ENCODE data around the gene SYNDIG1.

SYNDIG1 gene

GRCh38 chr20:24651171-24651975 is 181.9 kb downstream of the SYNDIG1 start:
- DNase-seq (no peak), ATAC-seq (replicated peaks) (no peak)
- Mint-ChIP-seq H3K36me3 (no peaks in the 10 kb centered on the region), H3K27ac (no peak overlapping the region), H3K4me1 (peaks cover 17 to 20% of the 10 kb centered on the region in 2 donors), H3K9me3 (no peaks in the 10 kb centered on the region), H3K4me3 (no peak overlapping the region), H3K27me3 (peaks cover 8 to 9% of the 10 kb centered on the region in 2 donors)

- no peak overlapping the region for H3K27ac Mint-ChIP-seq
- DNase-seq = no peak
- H3K4me1 Mint-ChIP-seq = peaks cover 16 to 17% of the 10 kb centered on the region in 2 donors
- ATAC-seq (replicated peaks) = no peak
- no peaks in the 10 kb centered on the region for H3K36me3 Mint-ChIP-seq
- no peak overlapping the region for H3K4me3 Mint-ChIP-seq
- peaks cover 4% of the 10 kb centered on the region in 2 donors for H3K27me3 Mint-ChIP-seq
- H3K9me3 Mint-ChIP-seq = no peaks in the 10 kb centered on the region
Observed at GRCh38 chr20:24651976-24652345, 182.5 kb downstream of the SYNDIG1 start.

DNA sequence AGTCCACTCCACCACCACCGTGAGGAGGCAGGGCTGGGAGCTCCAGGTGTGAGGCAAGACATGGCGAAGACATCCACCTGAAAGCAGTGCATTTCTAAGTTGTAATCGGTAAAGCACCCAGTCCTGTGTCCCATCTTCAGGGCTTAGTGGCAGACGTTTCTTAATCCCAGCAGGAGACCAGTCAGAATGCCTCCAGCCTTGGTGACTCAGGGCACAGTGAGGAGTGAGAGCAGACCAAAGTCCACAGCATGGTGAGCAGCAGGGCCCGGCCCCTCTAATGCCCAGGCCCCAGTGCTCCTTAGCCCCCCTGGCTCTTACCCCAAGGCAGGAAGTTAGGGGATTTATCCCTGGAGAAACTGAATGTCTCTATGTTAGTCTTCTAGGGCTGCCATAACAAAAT is 183.9 kb downstream of the SYNDIG1 start:
- H3K36me3 Mint-ChIP-seq = no peaks in the 10 kb centered on the region
- no peaks in the 10 kb centered on the region for H3K9me3 Mint-ChIP-seq
- no peak overlapping the region for H3K4me3 Mint-ChIP-seq
- DNase-seq = no peak
- no peak for ATAC-seq (replicated peaks)
- peaks cover 14 to 16% of the 10 kb centered on the region in 2 donors for H3K4me1 Mint-ChIP-seq
- no peak overlapping the region for H3K27ac Mint-ChIP-seq
- no peaks in the 10 kb centered on the region for H3K27me3 Mint-ChIP-seq

- no peaks in the 10 kb centered on the region for H3K9me3 Mint-ChIP-seq
- no peaks in the 10 kb centered on the region for H3K36me3 Mint-ChIP-seq
- no peak overlapping the region for H3K27ac Mint-ChIP-seq
- ATAC-seq (replicated peaks) = no peak
- H3K4me3 Mint-ChIP-seq = no peak overlapping the region
- peaks cover 4 to 6% of the 10 kb centered on the region in 2 donors for H3K27me3 Mint-ChIP-seq
- no peak for DNase-seq
- H3K4me1 Mint-ChIP-seq = peaks cover 2 to 5% of the 10 kb centered on the region in 2 donors
Observed at GRCh38 chr20:24654425-24654824, 185.0 kb downstream of the SYNDIG1 start.

GRCh38 chr20:24656391-24656790 is 187.0 kb downstream of the SYNDIG1 start:
- no peak overlapping the region for H3K27ac Mint-ChIP-seq
- H3K4me3 Mint-ChIP-seq = no peak overlapping the region
- peaks cover 4 to 11% of the 10 kb centered on the region in 2 donors for H3K27me3 Mint-ChIP-seq
- ATAC-seq (replicated peaks) (no peak), DNase-seq (no peak)
- H3K4me1 Mint-ChIP-seq = no peaks in the 10 kb centered on the region
- H3K36me3 Mint-ChIP-seq = no peaks in the 10 kb centered on the region
- no peaks in the 10 kb centered on the region for H3K9me3 Mint-ChIP-seq

DNA sequence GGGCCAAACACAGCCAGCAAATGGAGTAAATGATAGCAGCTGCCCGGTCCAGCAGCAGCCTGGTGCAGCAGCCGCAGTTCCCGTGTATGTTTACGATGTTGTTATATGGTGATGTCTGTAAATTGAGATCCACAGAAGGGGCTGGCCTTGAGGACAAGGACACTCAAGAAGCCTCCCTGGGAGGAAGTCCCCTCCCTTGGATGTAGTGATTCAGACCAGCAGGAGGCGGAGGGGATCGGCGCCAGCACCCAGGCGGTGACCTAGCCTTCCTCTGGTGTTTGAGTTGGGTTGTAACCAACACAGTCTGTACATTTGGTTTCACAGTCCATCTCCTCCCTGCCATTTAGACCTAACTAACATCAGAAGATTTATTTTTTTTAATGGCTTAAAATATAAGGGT is 187.8 kb downstream of the SYNDIG1 start:
- Mint-ChIP-seq H3K27ac (no peak overlapping the region), H3K4me3 (no peak overlapping the region), H3K4me1 (no peaks in the 10 kb centered on the region), H3K27me3 (peaks cover 5 to 11% of the 10 kb centered on the region in 2 donors), H3K36me3 (no peaks in the 10 kb centered on the region), H3K9me3 (no peaks in the 10 kb centered on the region)
- no peak for ATAC-seq (replicated peaks)
- no peak for DNase-seq

- ATAC-seq (replicated peaks) = no peak
- DNase-seq = no peak
- H3K27me3 Mint-ChIP-seq = peaks cover 7 to 11% of the 10 kb centered on the region in 2 donors
- no peaks in the 10 kb centered on the region for H3K36me3 Mint-ChIP-seq
- H3K4me1 Mint-ChIP-seq = no peaks in the 10 kb centered on the region
- no peak overlapping the region for H3K4me3 Mint-ChIP-seq
- H3K27ac Mint-ChIP-seq = no peak overlapping the region
- H3K9me3 Mint-ChIP-seq = no peaks in the 10 kb centered on the region
Observed at GRCh38 chr20:24657878-24658620, 188.6 kb downstream of the SYNDIG1 start.

DNA sequence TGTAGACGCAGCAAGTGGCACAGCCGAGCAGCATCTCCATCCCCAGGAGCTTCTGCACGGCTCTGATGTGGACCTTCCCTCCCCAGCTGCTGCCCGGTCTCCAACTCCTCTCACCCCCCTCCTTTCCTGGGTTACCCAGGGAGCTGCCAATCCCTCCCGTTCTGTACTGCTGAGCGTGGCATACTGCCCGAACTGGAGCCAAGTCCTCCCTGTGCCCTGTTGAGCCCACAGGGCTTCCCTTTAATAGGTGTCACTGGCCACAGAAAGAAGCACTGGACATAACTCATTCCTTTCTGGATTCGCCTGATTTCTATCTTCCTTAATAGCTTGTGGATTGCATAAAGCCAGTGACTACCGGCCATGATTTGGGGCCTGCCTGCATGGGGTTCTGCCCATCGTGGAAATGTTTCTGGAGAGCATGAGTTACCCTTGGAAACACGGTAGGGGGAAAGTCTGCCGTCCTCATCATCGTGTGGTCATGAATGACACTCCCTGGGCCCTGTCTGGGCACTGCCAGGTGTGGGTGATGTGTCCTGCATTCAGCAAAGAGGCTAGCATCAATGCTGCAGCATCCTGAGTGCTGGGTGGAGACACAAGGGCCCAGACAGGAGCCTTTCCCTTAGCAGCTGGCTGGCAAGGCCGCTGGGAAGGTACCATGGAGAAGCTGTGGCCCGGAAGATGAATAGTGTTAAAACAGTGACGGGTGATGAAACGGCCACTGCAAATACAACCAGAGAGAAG is 189.7 kb downstream of the SYNDIG1 start:
- H3K9me3 Mint-ChIP-seq = no peaks in the 10 kb centered on the region
- DNase-seq (no peak), ATAC-seq (replicated peaks) (no peak)
- H3K4me1 Mint-ChIP-seq = no peaks in the 10 kb centered on the region
- H3K36me3 Mint-ChIP-seq = no peaks in the 10 kb centered on the region
- no peak overlapping the region for H3K27ac Mint-ChIP-seq
- no peak overlapping the region for H3K4me3 Mint-ChIP-seq
- peaks cover 7 to 11% of the 10 kb centered on the region in 2 donors for H3K27me3 Mint-ChIP-seq

- H3K4me3 Mint-ChIP-seq = no peak overlapping the region
- H3K36me3 Mint-ChIP-seq = no peaks in the 10 kb centered on the region
- H3K9me3 Mint-ChIP-seq = no peaks in the 10 kb centered on the region
- no peak for ATAC-seq (replicated peaks)
- no peaks in the 10 kb centered on the region for H3K4me1 Mint-ChIP-seq
- no peak for DNase-seq
- H3K27me3 Mint-ChIP-seq = peaks cover 7 to 11% of the 10 kb centered on the region in 2 donors
- no peak overlapping the region for H3K27ac Mint-ChIP-seq
Observed at GRCh38 chr20:24659835-24660234, 190.4 kb downstream of the SYNDIG1 start.

DNA sequence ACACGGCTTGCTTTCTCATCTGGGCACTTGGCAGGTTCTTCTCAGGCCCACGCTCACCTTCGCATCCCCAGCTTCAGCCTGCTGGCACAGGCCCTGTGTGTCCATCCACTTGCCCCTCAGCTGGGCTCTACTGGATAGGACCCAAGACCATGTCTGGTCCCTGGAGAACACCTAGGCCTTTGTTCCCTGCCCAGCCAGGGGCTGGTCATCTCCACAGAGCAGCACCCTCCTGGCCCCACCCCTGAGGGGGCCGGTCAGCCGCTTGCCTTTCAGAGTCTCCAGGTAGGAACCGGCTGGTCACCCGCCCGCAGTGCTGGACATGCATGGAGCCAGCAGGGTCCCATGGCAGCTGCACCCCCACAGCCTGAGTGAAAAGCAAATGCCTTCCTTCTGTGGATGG is 191.2 kb downstream of the SYNDIG1 start:
- H3K36me3 Mint-ChIP-seq = no peaks in the 10 kb centered on the region
- peaks cover 11 to 12% of the 10 kb centered on the region in 2 donors for H3K27me3 Mint-ChIP-seq
- no peak for ATAC-seq (replicated peaks)
- no peak overlapping the region for H3K27ac Mint-ChIP-seq
- no peaks in the 10 kb centered on the region for H3K4me1 Mint-ChIP-seq
- DNase-seq = no peak
- H3K9me3 Mint-ChIP-seq = no peaks in the 10 kb centered on the region
- H3K4me3 Mint-ChIP-seq = no peak overlapping the region

DNA sequence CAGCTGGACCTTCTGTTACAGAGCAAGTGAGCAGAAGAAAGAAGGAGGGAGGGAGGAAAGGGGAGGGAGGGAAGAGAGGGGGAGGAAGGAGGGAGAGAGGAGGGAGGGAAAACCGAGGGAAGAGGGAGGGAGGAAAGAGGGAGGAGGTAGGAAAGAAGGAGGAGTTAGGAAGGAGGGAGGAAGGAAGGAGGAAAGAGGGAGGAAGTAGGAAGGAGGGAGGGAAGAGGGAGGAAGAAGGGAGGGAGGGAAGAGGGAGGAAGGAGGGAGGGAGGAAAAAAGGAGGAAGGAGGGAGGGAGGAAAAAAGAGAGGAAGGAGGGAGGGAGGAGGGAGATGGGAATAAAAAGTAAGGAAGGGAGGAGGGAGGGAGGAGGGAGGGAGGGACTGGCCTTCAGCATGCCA is 191.8 kb downstream of the SYNDIG1 start:
- no peak for ATAC-seq (replicated peaks)
- Mint-ChIP-seq H3K4me3 (no peak overlapping the region), H3K4me1 (no peaks in the 10 kb centered on the region), H3K27me3 (peaks cover 11 to 12% of the 10 kb centered on the region in 2 donors), H3K36me3 (no peaks in the 10 kb centered on the region), H3K27ac (no peak overlapping the region), H3K9me3 (no peaks in the 10 kb centered on the region)
- DNase-seq = no peak

DNA sequence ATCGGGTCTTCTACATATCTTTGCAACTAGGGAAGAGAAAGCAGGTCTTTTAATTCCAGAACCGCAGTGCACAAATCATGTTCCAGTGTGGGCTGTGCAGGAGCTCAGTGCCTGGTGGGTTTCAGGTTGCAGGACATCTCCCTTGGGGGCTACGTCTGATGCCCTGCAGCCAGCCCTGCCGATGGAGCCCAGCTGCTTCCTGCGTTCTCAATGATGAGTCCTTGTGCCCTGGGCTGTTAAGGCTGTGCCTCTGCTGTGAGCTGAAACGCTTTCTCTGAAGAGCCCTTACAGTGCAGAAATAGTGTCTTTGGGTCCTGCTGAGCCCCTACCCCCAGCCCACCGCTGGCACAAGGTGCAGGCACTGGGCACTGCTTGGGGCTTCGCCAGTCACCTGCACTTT is 192.9 kb downstream of the SYNDIG1 start:
- Mint-ChIP-seq H3K4me1 (no peaks in the 10 kb centered on the region), H3K4me3 (no peak overlapping the region), H3K27me3 (peaks cover 11 to 12% of the 10 kb centered on the region in 2 donors), H3K9me3 (no peaks in the 10 kb centered on the region), H3K36me3 (no peaks in the 10 kb centered on the region), H3K27ac (no peak overlapping the region)
- DNase-seq (no peak), ATAC-seq (replicated peaks) (no peak)

DNA sequence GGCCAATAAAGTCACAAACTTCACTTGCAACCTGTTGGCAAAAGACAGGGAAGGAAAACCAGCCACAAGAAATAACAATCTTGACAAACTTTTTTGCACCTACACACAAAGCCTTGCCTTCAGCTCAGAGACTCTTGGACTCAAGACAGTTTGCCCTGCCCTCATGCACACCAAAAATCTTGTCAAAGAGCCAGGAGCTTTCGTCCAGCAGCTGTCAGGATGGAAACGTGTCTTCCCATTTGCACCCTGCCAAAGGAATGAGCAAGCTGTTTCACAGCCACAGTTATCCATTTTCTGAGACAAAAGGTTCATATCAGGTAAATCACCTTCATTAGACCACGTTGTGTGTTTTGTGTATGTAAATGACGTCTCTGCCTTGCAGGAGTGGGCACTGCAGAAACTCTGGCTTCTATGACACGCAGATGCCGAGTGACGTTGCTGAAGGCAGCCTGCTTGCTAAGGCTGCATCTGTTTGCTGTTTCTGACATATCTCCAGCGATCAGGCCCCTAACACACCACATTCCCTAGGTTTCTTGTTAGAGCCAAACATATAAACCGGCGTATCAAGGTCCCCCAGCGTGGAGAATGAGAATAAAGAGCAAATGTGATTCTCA is 193.4 kb downstream of the SYNDIG1 start:
- H3K27me3 Mint-ChIP-seq = peaks cover 11 to 12% of the 10 kb centered on the region in 2 donors
- no peaks in the 10 kb centered on the region for H3K36me3 Mint-ChIP-seq
- no peaks in the 10 kb centered on the region for H3K4me1 Mint-ChIP-seq
- DNase-seq (no peak), ATAC-seq (replicated peaks) (no peak)
- no peak overlapping the region for H3K4me3 Mint-ChIP-seq
- H3K27ac Mint-ChIP-seq = no peak overlapping the region
- no peaks in the 10 kb centered on the region for H3K9me3 Mint-ChIP-seq

DNA sequence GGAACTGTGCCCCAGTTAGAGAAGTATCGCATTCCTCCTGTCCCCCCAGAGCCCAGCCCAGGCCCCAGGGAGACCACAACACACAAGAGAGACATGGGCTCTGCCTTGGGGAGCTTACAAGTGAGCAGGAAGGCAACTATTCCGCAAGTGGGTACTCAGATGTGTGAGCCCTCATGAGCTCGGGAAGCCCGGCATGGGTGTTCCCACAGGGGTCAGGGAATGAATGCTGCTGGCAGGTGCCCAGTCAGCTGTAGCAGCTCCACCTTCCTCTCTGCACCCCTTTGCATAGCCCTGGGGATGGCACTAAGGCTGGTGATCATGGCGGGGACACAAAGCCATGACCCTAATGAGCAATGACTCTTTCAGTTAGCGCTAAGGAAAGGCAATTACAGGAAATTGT is 194.1 kb downstream of the SYNDIG1 start:
- no peak overlapping the region for H3K27ac Mint-ChIP-seq
- H3K4me1 Mint-ChIP-seq = no peaks in the 10 kb centered on the region
- peaks cover 11 to 12% of the 10 kb centered on the region in 2 donors for H3K27me3 Mint-ChIP-seq
- H3K4me3 Mint-ChIP-seq = no peak overlapping the region
- ATAC-seq (replicated peaks) = no peak
- no peaks in the 10 kb centered on the region for H3K36me3 Mint-ChIP-seq
- DNase-seq = no peak
- no peaks in the 10 kb centered on the region for H3K9me3 Mint-ChIP-seq
